GM23248 (cell line): ENCODE data around the gene HYKK.

Experiments used
- EZH2 ChIP-seq: fragments of 200-600 bp; sonication (generic); IDR thresholded peaks from 2 replicates; pipeline ENCODE4 v1.6.1; 2018; ENCODE audit warnings: antibody characterized with exemption, mild to moderate bottlenecking; ENCODE audit not compliant: insufficient read depth, poor library complexity, severe bottlenecking
- EZH2phosphoT487 ChIP-seq: fragments of 200-600 bp; sonication (generic); IDR thresholded peaks from 2 replicates; pipeline ENCODE4 v1.6.1; 2018; ENCODE audit warnings: antibody characterized with exemption, moderate library complexity, mild to moderate bottlenecking, low read depth; ENCODE audit not compliant: insufficient read depth

DNA sequence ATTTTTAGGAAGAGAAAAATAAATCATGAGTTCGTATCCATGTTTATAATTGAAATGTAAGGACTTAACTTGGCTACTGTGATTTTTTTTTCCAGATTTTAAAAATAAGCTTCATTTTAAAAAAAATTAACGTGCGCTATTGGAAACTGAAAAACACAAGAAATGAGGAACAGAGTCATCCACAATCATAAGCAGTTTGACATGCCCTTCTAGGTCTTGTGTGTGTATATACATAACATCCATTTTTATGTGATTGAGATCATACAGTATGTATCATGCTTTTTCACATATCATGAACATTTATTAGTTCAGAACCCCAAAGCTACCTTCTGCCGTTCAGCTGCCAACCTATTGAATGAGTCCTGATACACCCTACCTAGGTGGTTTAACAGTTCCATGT is 46.6 kb upstream of the HYKK start:
- no peak for TF ChIP-seq EZH2phosphoT487
- TF ChIP-seq EZH2: no peak
